HG03520 (cell line): ENCODE data around the gene TSHZ2.
"Not testable (repeated sequence)": the region's sequence is repeated elsewhere in the genome, so short reads cannot be mapped to it uniquely, and the experiment has no call there.

Experiments used
- ATAC-seq: cut with Tn5 transposase; IDR thresholded peaks from one replicate; pipeline ENCODE4 v1.9.1; 2021; ENCODE audit warnings: mild to moderate bottlenecking, moderate library complexity; ENCODE audit not compliant: unreplicated experiment

Gene TSHZ2

GRCh38 chr20:53488775-53489272, 516.7 kb downstream of the TSHZ2 start:
- ATAC-seq = no peak

GRCh38 chr20:53489528-53489927, 517.4 kb downstream of the TSHZ2 start:
- ATAC-seq = no peak

- no peak for ATAC-seq
Observed at GRCh38 chr20:53490620-53491019, 518.5 kb downstream of the TSHZ2 start.

- no peak for ATAC-seq
Observed at GRCh38 chr20:53491462-53491861, 519.3 kb downstream of the TSHZ2 start.

GRCh38 chr20:53492212-53492611, 520.1 kb downstream of the TSHZ2 start:
- ATAC-seq = no peak

- ATAC-seq = no peak
Observed at GRCh38 chr20:53493311-53493857, 521.2 kb downstream of the TSHZ2 start.

GRCh38 chr20:53494753-53495152, 522.6 kb downstream of the TSHZ2 start:
- no peak for ATAC-seq

GRCh38 chr20:53495398-53496092, 523.4 kb downstream of the TSHZ2 start:
- no peak for ATAC-seq

- ATAC-seq = no peak
Observed at GRCh38 chr20:53497246-53497645, 525.1 kb downstream of the TSHZ2 start.

- ATAC-seq = no peak
Observed at GRCh38 chr20:53498341-53498740, 526.2 kb downstream of the TSHZ2 start.

GRCh38 chr20:53500651-53501050, 528.5 kb downstream of the TSHZ2 start:
- ATAC-seq = no peak

GRCh38 chr20:53502820-53503219, 530.7 kb downstream of the TSHZ2 start:
- no peak for ATAC-seq

- no peak for ATAC-seq
Observed at GRCh38 chr20:53503517-53503919, 531.4 kb downstream of the TSHZ2 start.

- ATAC-seq = not testable (repeated sequence)
Observed at GRCh38 chr20:53504106-53504505, 531.9 kb downstream of the TSHZ2 start.

GRCh38 chr20:53510262-53510661, 538.1 kb downstream of the TSHZ2 start:
- ATAC-seq = no peak

GRCh38 chr20:53510704-53511103, 538.5 kb downstream of the TSHZ2 start:
- ATAC-seq = no peak

GRCh38 chr20:53512076-53512475, 539.9 kb downstream of the TSHZ2 start:
- ATAC-seq = no peak

- ATAC-seq = no peak
Observed at GRCh38 chr20:53513168-53513488, 541.0 kb downstream of the TSHZ2 start.

- no peak for ATAC-seq
Observed at GRCh38 chr20:53513489-53514298, 541.5 kb downstream of the TSHZ2 start.

GRCh38 chr20:53515749-53516148, 543.6 kb downstream of the TSHZ2 start:
- no peak for ATAC-seq

GRCh38 chr20:53517146-53517545, 545.0 kb downstream of the TSHZ2 start:
- ATAC-seq = no peak

- not testable (repeated sequence) for ATAC-seq
Observed at GRCh38 chr20:53521421-53521820, 549.3 kb downstream of the TSHZ2 start.
